Ascending aorta (tissue), 2 donors: ENCODE data around the gene HDAC2. TPM values are rescaled to one million over a fixed set of nuclear protein-coding genes. Genes with fewer than 3 reads are reported as not detected.

Experiments used
- DNase-seq, 2 donors: peaks; one replicate each; pipeline ENCODE4 v3.0.0-alpha.2; 2019; ENCODE audit warnings: low spot score in 2 of 2
- H3K27ac ChIP-seq, 2 donors: fragments of 200-600 bp; sonication (generic); one replicate each; pipeline ENCODE4 v1.5.1; 2016 to 2017; ENCODE audit warnings: mild to moderate bottlenecking in 1 of 2
- H3K27me3 ChIP-seq: fragments of 200-600 bp; sonication (generic); one replicate; pipeline ENCODE4 v1.5.1; 2017
- H3K36me3 ChIP-seq, 2 donors: fragments of 200-600 bp; sonication (generic); one replicate each; pipeline ENCODE4 v1.5.1; 2016
- H3K4me1 ChIP-seq, 2 donors: fragments of 200-600 bp; sonication (generic); one replicate each; pipeline ENCODE4 v1.5.1; 2016 to 2017; ENCODE audit warnings: mild to moderate bottlenecking in 1 of 2
- H3K4me3 ChIP-seq, 2 donors: fragments of 200-600 bp; sonication (generic); one replicate each; pipeline ENCODE4 v1.5.1; 2016 to 2017; ENCODE audit warnings: mild to moderate bottlenecking in 1 of 2
- H3K9me3 ChIP-seq, 2 donors: fragments of 200-600 bp; sonication (generic); one replicate each; pipeline ENCODE4 v1.5.1; 2016
- intact Hi-C: fragments of 100-400 bp; cut with DNase I; formaldehyde crosslinking; loops from one replicate; pipeline ENCODE4 v1.15.1; 2023
- total RNA-seq: library from RNA; depleted of rRNA; stranded (reverse); fragments of >200 nt; gene quantifications from one replicate; pipeline ENCODE4 v1.1.0, GENCODE V29; 2016
- TF ChIP-seq, protein P1 (sequence below), 3 experiments: fragments of 200-600 bp in 2 of 3; fragments of 450-650 bp in 1 of 3; sonication (generic) in 2 of 3; IDR thresholded peaks; one replicate each; pipeline ENCODE4 v1.5.1; 2016 to 2019; ENCODE audit warnings: antibody characterized with exemption in 3 of 3, mild to moderate bottlenecking in 1 of 3, moderate library complexity in 1 of 3

The HDAC2 gene
- total RNA-seq, 1 donor from 2014 or later: 19.1 TPM

- intact Hi-C loops: no loop called here
- no peak for DNase-seq
- Histone ChIP-seq H3K27me3 (no peaks in the 10 kb centered on the region), H3K4me1 (no peaks in the 10 kb centered on the region), H3K27ac (no peak overlapping the region), H3K9me3 (no peaks in the 10 kb centered on the region), H3K36me3 (no peaks in the 10 kb centered on the region), H3K4me3 (no peak overlapping the region)
- TF ChIP-seq, protein P1, sequence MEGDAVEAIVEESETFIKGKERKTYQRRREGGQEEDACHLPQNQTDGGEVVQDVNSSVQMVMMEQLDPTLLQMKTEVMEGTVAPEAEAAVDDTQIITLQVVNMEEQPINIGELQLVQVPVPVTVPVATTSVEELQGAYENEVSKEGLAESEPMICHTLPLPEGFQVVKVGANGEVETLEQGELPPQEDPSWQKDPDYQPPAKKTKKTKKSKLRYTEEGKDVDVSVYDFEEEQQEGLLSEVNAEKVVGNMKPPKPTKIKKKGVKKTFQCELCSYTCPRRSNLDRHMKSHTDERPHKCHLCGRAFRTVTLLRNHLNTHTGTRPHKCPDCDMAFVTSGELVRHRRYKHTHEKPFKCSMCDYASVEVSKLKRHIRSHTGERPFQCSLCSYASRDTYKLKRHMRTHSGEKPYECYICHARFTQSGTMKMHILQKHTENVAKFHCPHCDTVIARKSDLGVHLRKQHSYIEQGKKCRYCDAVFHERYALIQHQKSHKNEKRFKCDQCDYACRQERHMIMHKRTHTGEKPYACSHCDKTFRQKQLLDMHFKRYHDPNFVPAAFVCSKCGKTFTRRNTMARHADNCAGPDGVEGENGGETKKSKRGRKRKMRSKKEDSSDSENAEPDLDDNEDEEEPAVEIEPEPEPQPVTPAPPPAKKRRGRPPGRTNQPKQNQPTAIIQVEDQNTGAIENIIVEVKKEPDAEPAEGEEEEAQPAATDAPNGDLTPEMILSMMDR (IDR thresholded peaks at IDR 0.05): peak in 2 of 3 experiments; percentile 34 to 50
Measured at GRCh38 chr6:113980937-113981554, 10.1 kb upstream of the HDAC2 start.

DNA sequence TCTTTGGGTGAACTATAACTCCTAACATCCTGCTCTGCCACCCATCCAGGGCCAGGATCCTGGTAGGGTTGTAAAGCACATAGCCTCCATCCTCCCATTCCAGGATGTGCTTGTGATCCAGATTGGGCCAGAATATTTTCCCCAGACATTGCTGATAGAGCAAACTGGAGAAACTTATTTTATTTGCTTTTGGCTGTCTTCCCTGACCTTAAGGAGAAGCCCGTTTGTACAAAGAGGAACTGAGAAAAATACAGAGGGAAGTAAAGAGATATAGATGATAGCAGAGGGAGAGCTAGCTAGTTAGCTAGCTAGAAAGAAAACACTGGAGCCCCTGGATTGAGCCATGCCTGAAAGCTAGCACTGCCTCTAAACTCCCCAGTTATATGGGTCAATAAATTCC lies 9.0 kb upstream of the HDAC2 start:
- H3K36me3 ChIP-seq: no peaks in the 10 kb centered on the region
- no peaks in the 10 kb centered on the region for H3K4me1 ChIP-seq
- H3K27me3 ChIP-seq: no peaks in the 10 kb centered on the region
- no peaks in the 10 kb centered on the region for H3K9me3 ChIP-seq
- H3K4me3 ChIP-seq: no peak overlapping the region
- TF ChIP-seq, protein P1 (IDR thresholded peaks at IDR 0.05): no peak
- intact Hi-C loops: no loop called here
- DNase-seq: no peak
- H3K27ac ChIP-seq: no peak overlapping the region

GRCh38 chr6:113978084-113978675 lies 7.2 kb upstream of the HDAC2 start:
- Histone ChIP-seq H3K4me3 (no peak overlapping the region), H3K36me3 (no peaks in the 10 kb centered on the region), H3K27me3 (no peaks in the 10 kb centered on the region), H3K4me1 (no peaks in the 10 kb centered on the region), H3K27ac (no peak overlapping the region), H3K9me3 (no peaks in the 10 kb centered on the region)
- intact Hi-C loops: no loop called here
- DNase-seq: no peak
- TF ChIP-seq, protein P1 (IDR thresholded peaks at IDR 0.05): no peak

DNA sequence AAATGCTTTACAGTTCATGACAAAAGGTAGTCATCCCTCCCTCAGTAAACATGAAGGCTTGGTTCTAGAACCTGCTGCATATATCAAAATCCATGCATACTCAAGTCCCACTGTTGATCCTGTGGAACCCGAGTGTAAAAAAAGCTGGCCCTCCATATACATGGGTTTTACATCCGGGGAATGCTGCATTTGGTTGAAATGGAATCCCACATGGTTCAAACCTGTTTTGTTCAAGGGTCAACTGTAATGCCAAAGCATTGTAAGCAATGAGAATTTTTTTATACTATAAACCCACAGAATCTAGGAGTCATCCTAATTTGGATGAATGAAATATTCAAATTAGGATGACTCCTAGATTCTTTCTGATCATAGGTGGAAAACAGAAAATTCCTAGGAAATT lies 5.9 kb upstream of the HDAC2 start:
- Histone ChIP-seq H3K9me3 (no peaks in the 10 kb centered on the region), H3K4me3 (no peak overlapping the region), H3K36me3 (no peaks in the 10 kb centered on the region), H3K27ac (no peak overlapping the region), H3K27me3 (no peaks in the 10 kb centered on the region), H3K4me1 (peaks cover 0 to 2% of the 10 kb centered on the region in 2 donors)
- no peak for DNase-seq
- TF ChIP-seq, protein P1 (IDR thresholded peaks at IDR 0.05): no peak
- intact Hi-C loops: no loop called here

- Histone ChIP-seq H3K4me3 (peak overlapping the region; percentile 75 to 85), H3K9me3 (no peaks in the 10 kb centered on the region), H3K27ac (peak overlapping the region; percentile 88 to 90), H3K4me1 (peaks cover 3 to 13% of the 10 kb centered on the region in 2 donors), H3K36me3 (no peaks in the 10 kb centered on the region), H3K27me3 (no peaks in the 10 kb centered on the region)
- no peak for DNase-seq
- TF ChIP-seq, protein P1 (IDR thresholded peaks at IDR 0.05): no peak
- intact Hi-C loops: loop anchor here (1.0 to 5.0 kb wide), 2 partner anchors 25 to 136 kb away; no protein-coding TSS in a partner anchor
Measured at GRCh38 chr6:113971741-113972140, 793 bp upstream of the HDAC2 start.
